ENCODE results near the gene GHITM. TPM values are rescaled to one million over a fixed set of nuclear protein-coding genes. Genes with fewer than 3 reads are reported as not detected.

The GHITM gene
- total and polyA plus RNA-seq, 2 of the 4 experiments (the other 2 are of a cell fraction), result 103 to 185 TPM

GRCh38 chr10:84138478-84139125 is 707 bp upstream of the GHITM start:
- in situ Hi-C loops (cut with MboI; ENCODE audit: low sequenced_read_pairs), result no loop called here
- no peak for TF ChIP-seq POLR2A (IDR thresholded peaks at IDR 0.05; ENCODE audit: low read depth, low read length)
- H4K8ac ChIP-seq (ENCODE audit: low read depth in 2 of 2, low read length in 2 of 2), result peak overlapping the region; percentile 99 to 100
- peak overlapping the region; percentile 57 for H2BK20ac ChIP-seq (ENCODE audit: low read depth, low read length)
- H3K18ac ChIP-seq (ENCODE audit: low read depth, low read length), result peak overlapping the region; percentile 21
- H2BK120ac ChIP-seq (ENCODE audit: low read depth, low read length), result peak overlapping the region; percentile 52; the same call in 1 of the 2 replicates
- H2AK9ac ChIP-seq (replicated peaks; ENCODE audit: low read depth, low read length, poor library complexity), result peak overlapping the region; percentile 11
- POLR2A ChIA-PET (ENCODE audit: unreplicated experiment), result interaction anchor here (1.0 kb wide), 1 partner anchor 11 kb away, joined by 3 read pairs; no protein-coding TSS in a partner anchor
- DNase-seq (peak; percentile 22), ATAC-seq (ENCODE audit: low read depth) (0 out of 2 replicates have a peak, but pooled peaks have one; percentile 4)
- CTCF ChIA-PET, result interaction anchor here (0.7 to 2.4 kb wide), 2 partner anchors 9 to 1433 kb away, joined by 3 to 11 read pairs; no protein-coding TSS in a partner anchor
- H2BK15ac ChIP-seq (ENCODE audit: low read depth, low read length), result peak overlapping the region; percentile 56; the same call in 1 of the 3 replicates
- H3K36me3 ChIP-seq (ENCODE audit: control insufficient read depth, insufficient read depth, low read length), result peaks cover 2% of the 10 kb centered on the region
- peak overlapping the region; percentile 38; the same call in 1 of the 2 replicates for H3K27ac ChIP-seq (ENCODE audit: insufficient read depth, low read length)
- H3K4me3 ChIP-seq (ENCODE audit: insufficient read depth, low read depth, low read length), result peak overlapping the region; percentile 40
- H3K4me1 ChIP-seq (ENCODE audit: control insufficient read depth, insufficient read depth, low read length), result peaks cover 4% of the 10 kb centered on the region
- dilution Hi-C loops (cut with HindIII; ENCODE audit: low sequenced_read_pairs, unreplicated experiment), result no loop called here
- peak overlapping the region; percentile 68 for H3K4me2 ChIP-seq (ENCODE audit: low read depth, low read length)
- intact Hi-C loops (cut with micrococcal nuclease), result no loop called here
- peak overlapping the region; percentile 98 for H4K5ac ChIP-seq (ENCODE audit: low read depth, low read length)
- H3K4ac ChIP-seq (ENCODE audit: low read depth, low read length), result peak overlapping the region; percentile 44
- peak overlapping the region; percentile 88 for H2AFZ ChIP-seq (replicated peaks; ENCODE audit: low read length, poor library complexity)
- H2AK5ac ChIP-seq (ENCODE audit: low read depth, low read length), result no peak overlapping the region
- peak overlapping the region; percentile 36 for H3K9ac ChIP-seq (ENCODE audit: low read depth, low read length)
- peak overlapping the region; percentile 67 for H3K14ac ChIP-seq (replicated peaks; ENCODE audit: low read depth, low read length)
- peaks cover 11 to 18% of the 10 kb centered on the region in 2 experiments for H3K79me1 ChIP-seq (ENCODE audit: low read depth in 1 of 2, low read length in 2 of 2)
- H3K27me3 ChIP-seq (ENCODE audit: control insufficient read depth, insufficient read depth, low read length), result no peaks in the 10 kb centered on the region
- peak overlapping the region; percentile 20; the same call in 1 of the 2 replicates for H4K91ac ChIP-seq (ENCODE audit: insufficient read depth, low read depth, low read length)
- peak overlapping the region; percentile 62 for H3K56ac ChIP-seq (ENCODE audit: extremely low read depth, insufficient read depth, low read length)
- WGBS, 2 experiments (ENCODE audit: extremely low coverage in 2 of 2, insufficient read length in 1 of 2), result 100% methylated on average over 2 of the region's 20 CpGs; no CpG with 5 or more reads in 1 of the 2 experiments
- H3K9me3 ChIP-seq (ENCODE audit: control insufficient read depth, insufficient read depth, low read length), result no peaks in the 10 kb centered on the region
- H2BK5ac ChIP-seq (ENCODE audit: low read depth, low read length, poor library complexity, severe bottlenecking), result peak overlapping the region; percentile 25
- BruUV-seq (replicated peaks), result no TSS peak
- H3K9me1 ChIP-seq (ENCODE audit: insufficient read depth, low read length), result no peaks in the 10 kb centered on the region
- H3K23ac ChIP-seq (ENCODE audit: low read depth, low read length), result no peak overlapping the region
- no peaks in the 10 kb centered on the region for H4K20me1 ChIP-seq (ENCODE audit: insufficient read depth, low read length)
